Stomach (tissue), 9 donors: ENCODE measurements around the gene MCTP1. TPM values are rescaled to one million over a fixed set of nuclear protein-coding genes. Genes with fewer than 3 reads are reported as not detected.
A peak's percentile ranks its signal among the peaks of the same experiment; 100 is the strongest.

Source experiments
- DNase-seq, 2 donors: peaks; one replicate each; pipeline versions ENCODE4 v3.0.0 to v3.0.0-alpha.2; 2013 to 2019
- H3K27ac ChIP-seq, 5 donors: fragments of 200-600 bp in 4 of 5; sonication (generic) in 4 of 5; one replicate each; pipeline ENCODE4 v1.5.1; 2013 to 2019; ENCODE audit warnings: mild to moderate bottlenecking in 1 of 5, moderate library complexity in 1 of 5
- H3K27me3 ChIP-seq, 3 donors: fragments of 200-600 bp; sonication (generic); one replicate each; pipeline ENCODE4 v1.5.1; 2017 to 2019; ENCODE audit warnings: mixed run types in 1 of 3
- H3K36me3 ChIP-seq, 4 donors: fragments of 200-600 bp; sonication (generic); 1 replicate in 3 of 4; 2 replicates in 1 of 4; pipeline ENCODE4 v1.5.1; 2016 to 2019
- H3K4me1 ChIP-seq, 4 donors: fragments of 200-600 bp; sonication (generic); one replicate each; pipeline ENCODE4 v1.5.1; 2016 to 2019
- H3K4me3 ChIP-seq, 4 donors: fragments of 200-600 bp; sonication (generic) in 3 of 4; one replicate each; pipeline ENCODE4 v1.5.1; 2016 to 2019; ENCODE audit warnings: mild to moderate bottlenecking in 1 of 4
- H3K9me3 ChIP-seq, 4 donors: fragments of 200-600 bp; sonication (generic); one replicate each; pipeline ENCODE4 v1.5.1; 2016 to 2019
- CTCF ChIP-seq, 7 experiments: fragments of 450-650 bp in 4 of 7; fragments of 200-600 bp in 3 of 7; sonication (generic) in 3 of 7; IDR thresholded peaks; one replicate each; pipeline ENCODE4 v1.5.1; 2016 to 2019; ENCODE audit warnings: antibody characterized with exemption in 7 of 7, control low read depth in 2 of 7, mild to moderate bottlenecking in 1 of 7
- EP300 ChIP-seq: sonication (generic); formaldehyde crosslinking; IDR thresholded peaks from one replicate; pipeline ENCODE4 v1.6.1; 2017; ENCODE audit warnings: antibody characterized with exemption
- POLR2A ChIP-seq, 4 donors: fragments of 450-650 bp; IDR thresholded peaks; one replicate each; pipeline ENCODE4 v1.6.1; 2016; ENCODE audit warnings: antibody characterized with exemption in 4 of 4, control low read depth in 2 of 4, mild to moderate bottlenecking in 1 of 4, moderate library complexity in 1 of 4
- POLR2AphosphoS5 ChIP-seq, 3 donors: sonication (generic); formaldehyde crosslinking; IDR thresholded peaks; one replicate each; pipeline ENCODE4 v1.6.1; 2016; ENCODE audit warnings: antibody characterized with exemption in 3 of 3
- WGBS, 5 donors: extraction: QIAGEN DNeasy Blood & Tissue Kit in 3 of 5; methylation state at CpG; one replicate each; pipeline versions ENCODE4 v1.1.5 to v1.1.7; 2013 to 2018; 5-methylcytosine and 5-hydroxymethylcytosine counted together
- intact Hi-C: fragments of 100-400 bp; cut with DNase I; formaldehyde crosslinking; loops from one replicate; pipeline ENCODE4 v1.15.1; 2023; ENCODE audit warnings: low total_unique reads
- polyA plus RNA-seq, 3 donors: library from polyadenylated mRNA; stranded (reverse); fragments of 200-250 nt; gene quantifications; one replicate each; pipeline ENCODE4 v1.2.3, GENCODE V29; 2013
- total RNA-seq, 5 donors: library from RNA; depleted of rRNA; stranded (reverse); fragments of >200 nt; gene quantifications; one replicate each; pipeline versions ENCODE4 v1.1.0 to v1.2.3, GENCODE V29; 2014 to 2016
- donor health status: healthy with polysubstance abuse.
- donor health status: Bipolar disorder and iron deficiency.
- donor health status: healthy.

The MCTP1 gene
- total and polyA plus RNA-seq, 8 donors = 1.4 to 47.9 (median 11.3) TPM

- no peak overlapping the region for H3K27ac ChIP-seq
- H3K9me3 ChIP-seq = no peaks in the 10 kb centered on the region
- no peak overlapping the region for H3K4me3 ChIP-seq
- H3K27me3 ChIP-seq = no peaks in the 10 kb centered on the region
- DNase-seq = peak in 1 of 2 donors; percentile 10
- intact Hi-C loops = no loop called here
- TF ChIP-seq CTCF (IDR thresholded peaks at IDR 0.05) = no peak
- no peak for TF ChIP-seq EP300
- no peak for TF ChIP-seq POLR2AphosphoS5 (IDR thresholded peaks at IDR 0.05)
- no peak for TF ChIP-seq POLR2A (IDR thresholded peaks at IDR 0.05)
- H3K4me1 ChIP-seq = no peaks in the 10 kb centered on the region
- peaks cover 0 to 6% (median 2%) of the 10 kb centered on the region in 4 donors for H3K36me3 ChIP-seq
- 46 to 59% (median 52%) methylated on average over 5 of the region's 5 CpGs for WGBS, 5 donors
These were observed 391.3 kb downstream of the MCTP1 start for GRCh38 chr5:94893412-94894135.

GRCh38 chr5:94891972-94892371, 392.9 kb downstream of the MCTP1 start:
- TF ChIP-seq EP300 = no peak
- no peak for TF ChIP-seq POLR2A (IDR thresholded peaks at IDR 0.05)
- no peak for TF ChIP-seq CTCF (IDR thresholded peaks at IDR 0.05)
- H3K9me3 ChIP-seq = no peaks in the 10 kb centered on the region
- WGBS, 5 donors = 86 to 92% (median 90%) methylated on average over 9 of the region's 9 CpGs
- intact Hi-C loops = no loop called here
- DNase-seq = no peak
- no peaks in the 10 kb centered on the region for H3K4me1 ChIP-seq
- no peak overlapping the region for H3K4me3 ChIP-seq
- no peak overlapping the region for H3K27ac ChIP-seq
- no peaks in the 10 kb centered on the region for H3K27me3 ChIP-seq
- H3K36me3 ChIP-seq = peaks cover 0 to 6% (median 2%) of the 10 kb centered on the region in 4 donors

DNA sequence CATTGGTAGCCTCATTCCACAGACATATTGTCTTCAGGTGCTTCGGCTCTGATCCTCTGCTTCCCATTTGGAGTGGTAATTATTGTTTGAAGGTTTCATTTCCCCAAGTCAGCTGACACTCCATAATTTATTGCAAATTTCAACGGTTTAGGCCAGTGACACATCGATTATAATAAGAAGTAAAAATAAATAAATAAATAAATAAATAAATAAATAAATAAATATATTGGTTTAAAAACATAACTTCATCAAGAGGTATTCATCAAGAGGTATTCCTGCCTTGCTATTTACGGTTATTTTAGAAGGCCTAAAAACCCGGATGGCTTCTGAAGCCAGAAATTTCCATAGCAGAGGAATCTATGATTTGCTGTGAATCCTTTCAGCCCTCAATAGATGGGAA, 393.3 kb downstream of the MCTP1 start:
- TF ChIP-seq CTCF (IDR thresholded peaks at IDR 0.05) (no peak), POLR2AphosphoS5 (IDR thresholded peaks at IDR 0.05) (no peak), POLR2A (IDR thresholded peaks at IDR 0.05) (no peak), EP300 (no peak)
- no peak overlapping the region for H3K27ac ChIP-seq
- no peaks in the 10 kb centered on the region for H3K27me3 ChIP-seq
- intact Hi-C loops = no loop called here
- no peaks in the 10 kb centered on the region for H3K9me3 ChIP-seq
- no peak for DNase-seq
- H3K36me3 ChIP-seq = peaks cover 0 to 6% (median 2%) of the 10 kb centered on the region in 4 donors
- H3K4me3 ChIP-seq = no peak overlapping the region
- 84 to 91% (median 86%) methylated on average over 5 of the region's 5 CpGs for WGBS, 5 donors
- no peaks in the 10 kb centered on the region for H3K4me1 ChIP-seq

GRCh38 chr5:94890907-94891306, 394.0 kb downstream of the MCTP1 start:
- H3K4me3 ChIP-seq = no peak overlapping the region
- TF ChIP-seq POLR2AphosphoS5 (IDR thresholded peaks at IDR 0.05) (no peak), POLR2A (IDR thresholded peaks at IDR 0.05) (no peak), CTCF (IDR thresholded peaks at IDR 0.05) (no peak), EP300 (no peak)
- WGBS, 5 donors = 45 to 56% (median 48%) methylated on average over 4 of the region's 4 CpGs
- no peaks in the 10 kb centered on the region for H3K27me3 ChIP-seq
- DNase-seq = no peak
- no peaks in the 10 kb centered on the region for H3K9me3 ChIP-seq
- no peaks in the 10 kb centered on the region for H3K4me1 ChIP-seq
- peaks cover 0 to 6% (median 2%) of the 10 kb centered on the region in 4 donors for H3K36me3 ChIP-seq
- no peak overlapping the region for H3K27ac ChIP-seq
- intact Hi-C loops = no loop called here
